ENCODE results near the gene MTUS2. TPM values are rescaled to one million over a fixed set of nuclear protein-coding genes. Genes with fewer than 3 reads are reported as not detected.

The MTUS2 gene
- total and polyA plus RNA-seq, 2 of the 8 experiments (the other 6 are each of a cell fraction or from before 2014, with no cell fraction given) = 0.18 to 0.80 TPM

DNA sequence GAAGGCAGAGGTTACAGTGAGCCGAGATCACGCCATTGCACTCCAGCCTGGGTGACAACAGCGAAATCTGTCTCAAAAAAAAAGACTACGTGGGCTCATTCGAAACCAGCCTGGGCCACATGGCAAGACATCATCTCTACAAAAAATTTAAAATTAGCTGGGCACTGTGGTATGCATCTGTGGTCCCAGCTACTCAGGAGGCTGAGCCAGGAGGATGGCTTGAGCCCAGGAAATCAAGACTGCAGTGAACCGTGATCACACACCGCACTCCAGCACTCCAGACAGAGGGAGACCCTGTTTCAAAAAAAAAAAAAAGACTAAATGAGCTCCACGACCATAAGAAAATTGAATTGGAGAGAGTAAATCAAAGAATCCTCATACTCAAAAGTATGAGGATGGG, 722.2 kb downstream of the MTUS2 start:
- peaks cover 3 to 98% of the 10 kb centered on the region in 2 experiments for H3K79me2 ChIP-seq (ENCODE audit: control insufficient read depth in 1 of 2, insufficient read depth in 2 of 2, low read length in 2 of 2)

More for the DNA sequence above, 722.2 kb downstream of the MTUS2 start:
- H2BK12ac ChIP-seq (ENCODE audit: low read depth, low read length) = no peak overlapping the region
- H3K79me1 ChIP-seq (ENCODE audit: low read depth, low read length) = peaks cover 31% of the 10 kb centered on the region
- no peak overlapping the region for H2BK5ac ChIP-seq (ENCODE audit: low read depth, low read length)
- FAIRE-seq (no peak), DNase-seq (ENCODE audit: low read depth in 1 of 2, low spot score in 2 of 2) (no peak)
- H3K27ac ChIP-seq (ENCODE audit: low read depth, low read length) = no peak overlapping the region
- H3K56ac ChIP-seq (replicated peaks; ENCODE audit: insufficient read length, low read depth, low read length) = no peak overlapping the region
- peaks cover 2 to 14% (median 11%) of the 10 kb centered on the region in 4 experiments; a peak in 6 of 7 replicates for H3K4me1 ChIP-seq (replicated peaks in 1 of 4; ENCODE audit: control insufficient read depth in 3 of 4, insufficient read depth in 4 of 4, low read length in 3 of 4)
- no peak overlapping the region for H2AK5ac ChIP-seq (ENCODE audit: low read depth, low read length)
- H2BK15ac ChIP-seq (ENCODE audit: low read length) = no peak overlapping the region
- H3K14ac ChIP-seq (ENCODE audit: insufficient read length) = no peak overlapping the region
- H4K20me1 ChIP-seq (replicated peaks in 1 of 2; ENCODE audit: control insufficient read depth in 1 of 2, insufficient read depth in 2 of 2, low read length in 2 of 2) = peaks cover 26 to 28% of the 10 kb centered on the region in 2 experiments
- CTCF ChIA-PET (ENCODE audit: partially characterized antibody) = interaction anchor here (0.6 to 1.6 kb wide), 12 partner anchors 8 to 381 kb away, joined by 3 to 6 read pairs (median 4); partner anchors contain the start of gene SLC7A1
- no peak overlapping the region for H4K5ac ChIP-seq (ENCODE audit: insufficient read length, low read depth, low read length)
- WGBS, 2 experiments (ENCODE audit: extremely low coverage in 1 of 2, insufficient coverage in 1 of 2, insufficient read length in 1 of 2, insufficient replicate concordance in 2 of 2, low coverage in 1 of 2, low lambda C conversion rate in 2 of 2, missing lambda C conversion rate in 1 of 2) = 88% methylated on average over 7 of the region's 8 CpGs; no CpG with 5 or more reads in 1 of the 2 experiments
- no peaks in the 10 kb centered on the region for H3K9me3 ChIP-seq (ENCODE audit: insufficient read depth in 2 of 2, low read depth in 1 of 2, low read length in 1 of 2)
- H2AFZ ChIP-seq (ENCODE audit: low read length) = no peak overlapping the region
- H3K4ac ChIP-seq (replicated peaks; ENCODE audit: insufficient read length, low read depth, low read length) = no peak overlapping the region
- no peak overlapping the region for H3K9ac ChIP-seq (replicated peaks in 1 of 4; ENCODE audit: extremely low read depth in 1 of 4, low read depth in 3 of 4, low read length in 3 of 4)
- no peak overlapping the region for H3K4me3 ChIP-seq (ENCODE audit: extremely low read depth in 1 of 4, insufficient read depth in 2 of 4, low read depth in 3 of 4, low read length in 4 of 4)
- no peak overlapping the region for H4K91ac ChIP-seq (replicated peaks; ENCODE audit: insufficient read length, low read length)
- no peak overlapping the region for H3K18ac ChIP-seq (ENCODE audit: extremely low read depth, low read length)
- H3K36me3 ChIP-seq (ENCODE audit: control insufficient read depth in 2 of 4, insufficient read depth in 4 of 4, low read length in 3 of 4) = peaks cover 0 to 7% (median 0%) of the 10 kb centered on the region in 4 experiments; a peak in 2 of 8 replicates
- TF ChIP-seq KDM4A (IDR thresholded peaks at IDR 0.05; ENCODE audit: low read depth, low read length, severe bottlenecking) (no peak), GTF2F1 (IDR thresholded peaks at IDR 0.05; ENCODE audit: borderline replicate concordance, low read depth, low read length) (no peak), CTBP2 (IDR thresholded peaks at IDR 0.05; ENCODE audit: borderline replicate concordance, insufficient read depth, insufficient read length, low read length) (no peak)
- TF ChIP-seq, protein P1, sequence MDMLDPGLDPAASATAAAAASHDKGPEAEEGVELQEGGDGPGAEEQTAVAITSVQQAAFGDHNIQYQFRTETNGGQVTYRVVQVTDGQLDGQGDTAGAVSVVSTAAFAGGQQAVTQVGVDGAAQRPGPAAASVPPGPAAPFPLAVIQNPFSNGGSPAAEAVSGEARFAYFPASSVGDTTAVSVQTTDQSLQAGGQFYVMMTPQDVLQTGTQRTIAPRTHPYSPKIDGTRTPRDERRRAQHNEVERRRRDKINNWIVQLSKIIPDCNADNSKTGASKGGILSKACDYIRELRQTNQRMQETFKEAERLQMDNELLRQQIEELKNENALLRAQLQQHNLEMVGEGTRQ (IDR thresholded peaks at IDR 0.05; ENCODE audit: low read length) = no peak
- TF ChIP-seq, protein P2, sequence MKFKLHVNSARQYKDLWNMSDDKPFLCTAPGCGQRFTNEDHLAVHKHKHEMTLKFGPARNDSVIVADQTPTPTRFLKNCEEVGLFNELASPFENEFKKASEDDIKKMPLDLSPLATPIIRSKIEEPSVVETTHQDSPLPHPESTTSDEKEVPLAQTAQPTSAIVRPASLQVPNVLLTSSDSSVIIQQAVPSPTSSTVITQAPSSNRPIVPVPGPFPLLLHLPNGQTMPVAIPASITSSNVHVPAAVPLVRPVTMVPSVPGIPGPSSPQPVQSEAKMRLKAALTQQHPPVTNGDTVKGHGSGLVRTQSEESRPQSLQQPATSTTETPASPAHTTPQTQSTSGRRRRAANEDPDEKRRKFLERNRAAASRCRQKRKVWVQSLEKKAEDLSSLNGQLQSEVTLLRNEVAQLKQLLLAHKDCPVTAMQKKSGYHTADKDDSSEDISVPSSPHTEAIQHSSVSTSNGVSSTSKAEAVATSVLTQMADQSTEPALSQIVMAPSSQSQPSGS (IDR thresholded peaks at IDR 0.05; ENCODE audit: low read length) = no peak
- no peaks in the 10 kb centered on the region for H3K27me3 ChIP-seq (replicated peaks in 1 of 4; ENCODE audit: control insufficient read depth in 3 of 4, extremely low read depth in 1 of 4, insufficient read depth in 3 of 4, low read length in 3 of 4)
- no peak overlapping the region for H2BK20ac ChIP-seq (ENCODE audit: low read length)
- no peak overlapping the region for H4K8ac ChIP-seq (ENCODE audit: extremely low read depth, insufficient read depth, low read length)
- no peak overlapping the region for H2BK120ac ChIP-seq (replicated peaks; ENCODE audit: low read depth, low read length)
- no peaks in the 10 kb centered on the region for H3K23me2 ChIP-seq (ENCODE audit: low read depth, low read length)
- H3K4me2 ChIP-seq (ENCODE audit: insufficient read depth in 1 of 2, low read depth in 2 of 2, low read length in 2 of 2) = no peak overlapping the region
- no peak overlapping the region for H3K23ac ChIP-seq (ENCODE audit: insufficient read length)
- POLR2A ChIA-PET (ENCODE audit: partially characterized antibody) = interaction anchor here (0.6 to 1.4 kb wide), 3 partner anchors 14 to 40 kb away, joined by 3 to 6 read pairs (median 3); no protein-coding TSS in a partner anchor
